MM.1S (cell line): Measurements from ENCODE around the gene GPR62.

Source experiments
- CTCF ChIP-seq: fragments of 300-600 bp; sonication (generic); IDR thresholded peaks from 2 replicates; pipeline ENCODE4 v1.5.1; 2016; ENCODE audit warnings: antibody characterized with exemption, low read length, mixed read lengths
- EZH2phosphoT487 ChIP-seq: fragments of 300-600 bp; sonication (generic); IDR thresholded peaks from 2 replicates; pipeline ENCODE4 v1.6.1; 2018; ENCODE audit warnings: antibody characterized with exemption, low read length

- TF ChIP-seq CTCF (no peak), EZH2phosphoT487 (no peak)
Measured at GRCh38 chr3:51937611-51938450, 17.4 kb upstream of the GPR62 start.
